A549 treated with AZD9567 at 1 μM for 4 hours (cell line): ENCODE measurements around the gene SETD7. TPM values are rescaled to one million over a fixed set of nuclear protein-coding genes. Genes with fewer than 3 reads are reported as not detected.

ENCODE experiments used
- total RNA-seq: library from RNA; stranded (reverse); fragments of 200-300 nt; extraction: Qiagen RNA extraction; gene quantifications from 5 replicates; pipeline ENCODE4 v1.2.3, GENCODE V29; 2022; ENCODE audit not compliant: insufficient read depth

Gene SETD7
- 31.0 to 43.1 TPM (median 36.5 TPM) in 5 replicates for total RNA-seq

GRCh38 chr4:139556071-139556723, at the start of gene SETD7:
TSS of gene SETD7 (minus strand) at chr4:139556219. CDS start at chr4:139556137, 82 bp downstream.

GRCh38 chr4:139454111-139455045, 101.6 kb downstream of the SETD7 start, which contains the start of gene RAB33B:
TSS of gene RAB33B (plus strand) at chr4:139454121. CDS start at chr4:139454196, 75 bp downstream.

Other genes with a start within 250 kb of the SETD7 start
- 2.0 to 2.8 TPM (median 2.5 TPM) in 5 replicates for gene RAB33B, start 102.1 kb downstream of the SETD7 start, total RNA-seq
- gene MGST2, start 109.6 kb upstream of the SETD7 start, total RNA-seq: 31.6 to 51.0 TPM (median 48.0 TPM) in 5 replicates